H1 (cell line): ENCODE data around the gene TNN. TPM values are rescaled to one million over a fixed set of nuclear protein-coding genes. Genes with fewer than 3 reads are reported as not detected.
A peak's percentile ranks its signal among the peaks of the same experiment; 100 is the strongest.

Experiments used
- CTCF ChIA-PET: fragments of 300-600 bp; sonication (Branson Sonifier 250); formaldehyde crosslinking; loops from one replicate; lab custom pipeline; 2021; ENCODE audit not compliant: partially characterized antibody; lab: Charles Lee
- POLR2A ChIA-PET: fragments of 300-600 bp; sonication (Branson Sonifier 250); formaldehyde crosslinking; loops from one replicate; lab custom pipeline; 2021; ENCODE audit warnings: inconsistent platforms; ENCODE audit not compliant: partially characterized antibody; lab: Charles Lee
- DNase-seq, 2 experiments: peaks; one replicate each; pipeline versions ENCODE4 v3.0.0 to v3.0.0-alpha.2; 2010 to 2022; ENCODE audit warnings: low spot score in 2 of 2, low read depth in 1 of 2, mixed read lengths in 1 of 2
- FAIRE-seq: peaks from 2 replicates; lab custom pipeline; 2011; peaks lifted over from hg19 to GRCh38; lab: Jason Lieb, UNC
- H2AFZ ChIP-seq: 2 replicates; pipeline ENCODE4 v1.8.1; 2012; ENCODE audit warnings: low read length, inconsistent platforms
- H2AK5ac ChIP-seq: 2 replicates; pipeline ENCODE4 v1.6.1; 2013; ENCODE audit warnings: low read depth, low read length
- H2BK120ac ChIP-seq: replicated peaks from 2 replicates; pipeline ENCODE3; 2013; ENCODE audit warnings: low read depth, low read length, inconsistent platforms
- H2BK12ac ChIP-seq: 2 replicates; pipeline ENCODE4 v1.6.1; 2013; ENCODE audit warnings: low read depth, low read length
- H2BK15ac ChIP-seq: 2 replicates; pipeline ENCODE4 v1.6.1; 2013; ENCODE audit warnings: low read length
- H2BK20ac ChIP-seq: 2 replicates; pipeline ENCODE4 v1.6.1; 2013; ENCODE audit warnings: low read length
- H2BK5ac ChIP-seq: 2 replicates; pipeline ENCODE4 v1.6.1; 2013; ENCODE audit warnings: low read depth, low read length
- H3K14ac ChIP-seq: 2 replicates; pipeline ENCODE4 v1.6.1; 2013; ENCODE audit warnings: inconsistent platforms; ENCODE audit not compliant: insufficient read length
- H3K18ac ChIP-seq: 2 replicates; pipeline ENCODE4 v1.6.1; 2013; ENCODE audit warnings: low read length; ENCODE audit errors: extremely low read depth
- H3K23ac ChIP-seq: 2 replicates; pipeline ENCODE4 v1.6.1; 2013; ENCODE audit warnings: inconsistent platforms; ENCODE audit not compliant: insufficient read length
- H3K23me2 ChIP-seq: 2 replicates; pipeline ENCODE4 v1.6.1; 2013; ENCODE audit warnings: low read depth, low read length
- H3K27ac ChIP-seq: 2 replicates; pipeline ENCODE4 v1.6.1; 2011; ENCODE audit warnings: low read depth, low read length, inconsistent platforms
- H3K27me3 ChIP-seq, 4 experiments: replicated peaks in 1 of 4; 1 replicate in 1 of 4; 2 replicates in 3 of 4; pipeline versions ENCODE4 v1.6.1 to v1.8.1; 2011 to 2013; ENCODE audit warnings: low read length in 3 of 4, mild to moderate bottlenecking in 3 of 4, inconsistent platforms in 2 of 4, mixed read lengths in 2 of 4, moderate library complexity in 1 of 4; ENCODE audit not compliant: control insufficient read depth in 3 of 4, insufficient read depth in 3 of 4; ENCODE audit errors: extremely low read depth in 1 of 4
- H3K36me3 ChIP-seq, 4 experiments: 2 replicates each; pipeline versions ENCODE4 v1.6.1 to v1.8.1; 2011 to 2013; ENCODE audit warnings: mild to moderate bottlenecking in 4 of 4, low read length in 3 of 4, moderate library complexity in 2 of 4, control low read depth in 1 of 4, inconsistent platforms in 1 of 4; ENCODE audit not compliant: insufficient read depth in 4 of 4, control insufficient read depth in 2 of 4
- H3K4ac ChIP-seq: replicated peaks from 2 replicates; pipeline ENCODE3; 2013; ENCODE audit warnings: low read length, low read depth, mixed read lengths, inconsistent platforms; ENCODE audit not compliant: insufficient read length
- H3K4me1 ChIP-seq, 4 experiments: replicated peaks in 1 of 4; 1 replicate in 1 of 4; 2 replicates in 3 of 4; pipeline versions ENCODE4 v1.6.1 to v1.8.1; 2011 to 2013; ENCODE audit warnings: low read length in 3 of 4, inconsistent platforms in 2 of 4, mixed read lengths in 1 of 4; ENCODE audit not compliant: insufficient read depth in 4 of 4, control insufficient read depth in 3 of 4
- H3K4me2 ChIP-seq, 2 experiments: 2 replicates each; pipeline versions ENCODE4 v1.6.1 to v1.8.1; 2011 to 2013; ENCODE audit warnings: low read depth in 2 of 2, low read length in 2 of 2, control low read depth in 1 of 2, inconsistent platforms in 1 of 2, mild to moderate bottlenecking in 1 of 2; ENCODE audit not compliant: insufficient read depth in 1 of 2
- H3K4me3 ChIP-seq, 4 experiments: fragments of 200-600, 300-600 bp in 1 of 4; sonication (generic), shearing (Covaris generic), sonication (Bioruptor Twin) in 1 of 4; 2 replicates each; pipeline versions ENCODE4 v1.5.1 to v1.8.1; 2011 to 2016; ENCODE audit warnings: low read length in 4 of 4, low read depth in 3 of 4, control low read depth in 2 of 4, inconsistent platforms in 2 of 4, mild to moderate bottlenecking in 2 of 4, mixed read lengths in 1 of 4, moderate library complexity in 1 of 4; ENCODE audit not compliant: insufficient read depth in 2 of 4; ENCODE audit errors: extremely low read depth in 1 of 4
- H3K56ac ChIP-seq: replicated peaks from 2 replicates; pipeline ENCODE3; 2013; ENCODE audit warnings: low read depth, mild to moderate bottlenecking, mixed read lengths, low read length, inconsistent platforms; ENCODE audit not compliant: insufficient read length
- H3K79me1 ChIP-seq: 2 replicates; pipeline ENCODE4 v1.6.1; 2013; ENCODE audit warnings: low read depth, low read length, control low read depth
- H3K79me2 ChIP-seq, 2 experiments: 2 replicates each; pipeline versions ENCODE4 v1.6.1 to v1.8.1; 2012 to 2013; ENCODE audit warnings: low read length in 2 of 2, mild to moderate bottlenecking in 2 of 2, inconsistent platforms in 1 of 2; ENCODE audit not compliant: insufficient read depth in 2 of 2, control insufficient read depth in 1 of 2
- H3K9ac ChIP-seq, 4 experiments: replicated peaks in 1 of 4; 1 replicate in 1 of 4; 2 replicates in 3 of 4; pipeline versions ENCODE4 v1.6.1 to v1.8.1; 2011 to 2013; ENCODE audit warnings: low read depth in 3 of 4, low read length in 3 of 4, control low read depth in 2 of 4, mild to moderate bottlenecking in 2 of 4, moderate library complexity in 2 of 4, inconsistent platforms in 1 of 4; ENCODE audit errors: extremely low read depth in 1 of 4
- H3K9me3 ChIP-seq, 2 experiments: 2 replicates each; pipeline versions ENCODE4 v1.6.1 to v1.8.1; 2012 to 2013; ENCODE audit warnings: mild to moderate bottlenecking in 2 of 2, moderate library complexity in 2 of 2, control low read depth in 1 of 2, inconsistent platforms in 1 of 2, low read depth in 1 of 2, low read length in 1 of 2, mixed read lengths in 1 of 2; ENCODE audit not compliant: insufficient read depth in 2 of 2
- H4K20me1 ChIP-seq, 2 experiments: replicated peaks in 1 of 2; 2 replicates each; pipeline versions ENCODE3 to v1.8.1; 2011 to 2013; ENCODE audit warnings: inconsistent platforms in 2 of 2, low read length in 2 of 2, mild to moderate bottlenecking in 1 of 2; ENCODE audit not compliant: insufficient read depth in 2 of 2, control insufficient read depth in 1 of 2
- H4K5ac ChIP-seq: 2 replicates; pipeline ENCODE4 v1.6.1; 2013; ENCODE audit warnings: low read length, low read depth, mixed read lengths, inconsistent platforms; ENCODE audit not compliant: insufficient read length
- H4K8ac ChIP-seq: 2 replicates; pipeline ENCODE4 v1.8.0; 2013; ENCODE audit warnings: mild to moderate bottlenecking, moderate library complexity, low read length, inconsistent platforms; ENCODE audit not compliant: insufficient read depth; ENCODE audit errors: extremely low read depth
- H4K91ac ChIP-seq: replicated peaks from 2 replicates; pipeline ENCODE3; 2013; ENCODE audit warnings: low read length, mixed read lengths, inconsistent platforms; ENCODE audit not compliant: insufficient read length
- ASH2L ChIP-seq: fragments of 200-600, 300-600 bp; sonication (generic); IDR thresholded peaks from one replicate; pipeline ENCODE4 v1.7.1; 2017; ENCODE audit warnings: low read length
- ATF2 ChIP-seq: IDR thresholded peaks from 2 replicates; pipeline ENCODE4 v1.6.1; 2012; ENCODE audit warnings: low read length, inconsistent platforms
- CBX8 ChIP-seq: fragments of 300-800, 300-1000 bp; sonication (generic); IDR thresholded peaks from 2 replicates; pipeline ENCODE4 v1.7.1; 2016; ENCODE audit warnings: low read depth, low read length, borderline replicate concordance
- CHD1 ChIP-seq: IDR thresholded peaks from 2 replicates; pipeline ENCODE4 v1.6.1; 2012; ENCODE audit warnings: low read depth, low read length, improper control_type of control experiment
- HDAC2 ChIP-seq, 2 experiments: fragments of 300-600 bp in 1 of 2; sonication (generic) in 1 of 2; IDR thresholded peaks; 2 replicates each; pipeline ENCODE4 v1.6.1; 2011 to 2012; ENCODE audit warnings: low read depth in 2 of 2, low read length in 2 of 2, mild to moderate bottlenecking in 2 of 2, moderate library complexity in 2 of 2, borderline replicate concordance in 1 of 2, inconsistent platforms in 1 of 2
- JUN ChIP-seq: IDR thresholded peaks from 2 replicates; pipeline ENCODE4 v1.6.1; 2011; ENCODE audit warnings: low read depth, mild to moderate bottlenecking, improper control_type of control experiment, low read length
- JUND ChIP-seq: IDR thresholded peaks from 2 replicates; pipeline ENCODE4 v1.6.1; 2011; ENCODE audit warnings: mild to moderate bottlenecking, improper control_type of control experiment, low read length
- KDM1A ChIP-seq: fragments of 200-600, 300-600 bp; sonication (generic); IDR thresholded peaks from 2 replicates; pipeline ENCODE4 v1.7.1; 2016; ENCODE audit warnings: mild to moderate bottlenecking, low read length, borderline replicate concordance
- USF2 ChIP-seq: IDR thresholded peaks from 2 replicates; pipeline ENCODE4 v1.6.1; 2011; ENCODE audit warnings: low read length, improper control_type of control experiment
- WGBS, 2 experiments: shearing (Covaris generic) in 1 of 2; methylation state at CpG; one replicate each; pipeline versions ENCODE4 v1.1.6 to v1.1.7; 2013 to 2015; ENCODE audit warnings: low lambda C conversion rate in 2 of 2, mixed read lengths in 2 of 2, inconsistent platforms in 1 of 2, low coverage in 1 of 2, missing lambda C conversion rate in 1 of 2; ENCODE audit not compliant: insufficient replicate concordance in 2 of 2, insufficient coverage in 1 of 2, insufficient read length in 1 of 2; ENCODE audit errors: extremely low coverage in 1 of 2, missing lambda C conversion rate in 1 of 2; 5-methylcytosine and 5-hydroxymethylcytosine counted together
- polyA plus RNA-seq, 7 experiments: library from polyadenylated mRNA; depleted of rRNA in 3 of 7; stranded (reverse) in 5 of 7; unstranded in 2 of 7; fragments of >200 nt in 5 of 7; fragments of 200-250 nt in 2 of 7; gene quantifications; 1 replicate in 5 of 7; 2 replicates in 1 of 7; 4 replicates in 1 of 7; pipeline versions ENCODE4 v1.2.1 to v1.2.3, GENCODE V29; 2011 to 2013; ENCODE audit warnings: missing spikeins in 2 of 7, mixed read lengths in 2 of 7
- total RNA-seq: library from RNA; stranded (reverse); fragmentation: NEBNext Ultra II Directional; extraction: Animal tissue kit (Norgen Biotek cat#: 25700); gene quantifications from 2 replicates; pipeline ENCODE4 v1.2.1, GENCODE V29; 2021

Gene TNN
- total and polyA plus RNA-seq, 2 of the 8 experiments (the other 6 are each of a cell fraction or from before 2014, with no cell fraction given), result 0.21 to 0.30 TPM

GRCh38 chr1:175077356-175078030, 9.9 kb downstream of the TNN start:
- H2BK5ac ChIP-seq, result no peak overlapping the region
- no peak overlapping the region for H3K4me3 ChIP-seq
- H2AK5ac ChIP-seq, result no peak overlapping the region
- H4K8ac ChIP-seq, result no peak overlapping the region
- no peak overlapping the region for H3K14ac ChIP-seq
- CTCF ChIA-PET, result interaction anchor here (0.5 to 6.5 kb wide), 13 partner anchors 11 to 1805 kb away, joined by 3 to 51 read pairs (median 4); no protein-coding TSS in a partner anchor
- H3K36me3 ChIP-seq, result no peaks in the 10 kb centered on the region
- H3K4ac ChIP-seq, result no peak overlapping the region
- peaks cover 0 to 9% (median 8%) of the 10 kb centered on the region in 4 experiments; a peak in 6 of 7 replicates for H3K4me1 ChIP-seq
- no peak overlapping the region for H3K4me2 ChIP-seq
- H2BK120ac ChIP-seq, result no peak overlapping the region
- no peak overlapping the region for H4K91ac ChIP-seq
- no peaks in the 10 kb centered on the region for H3K23me2 ChIP-seq
- H4K5ac ChIP-seq, result no peak overlapping the region
- FAIRE-seq (no peak), DNase-seq (no peak)
- no peak overlapping the region for H2BK15ac ChIP-seq
- no peaks in the 10 kb centered on the region for H3K27me3 ChIP-seq
- 0 out of 2 replicates have a peak overlapping the region, but pooled peaks have one; percentile 43 for H2BK12ac ChIP-seq
- H3K56ac ChIP-seq, result no peak overlapping the region
- H2BK20ac ChIP-seq, result no peak overlapping the region
- no peaks in the 10 kb centered on the region for H4K20me1 ChIP-seq
- no peak overlapping the region for H3K18ac ChIP-seq
- POLR2A ChIA-PET, result interaction anchor here (0.6 kb wide), 1 partner anchor 72 kb away, joined by 3 read pairs; no protein-coding TSS in a partner anchor
- H2AFZ ChIP-seq, result no peak overlapping the region
- H3K79me1 ChIP-seq, result no peaks in the 10 kb centered on the region
- no peak overlapping the region for H3K9ac ChIP-seq
- no peak overlapping the region for H3K27ac ChIP-seq
- H3K79me2 ChIP-seq, result no peaks in the 10 kb centered on the region
- no peaks in the 10 kb centered on the region for H3K9me3 ChIP-seq
- no peak overlapping the region for H3K23ac ChIP-seq
- WGBS, 2 experiments, result 93% methylated on average over 12 of the region's 12 CpGs; no CpG with 5 or more reads in 1 of the 2 experiments
- TF ChIP-seq JUND, result no peak
- no peak for TF ChIP-seq ASH2L
- TF ChIP-seq JUN, result no peak
- no peak for TF ChIP-seq CBX8
- no peak for TF ChIP-seq HDAC2 (IDR thresholded peaks at IDR 0.05; ENCODE audit: borderline replicate concordance in 1 of 2, low read depth in 2 of 2, low read length in 2 of 2)
- no peak for TF ChIP-seq ATF2
- no peak for TF ChIP-seq USF2
- no peak for TF ChIP-seq CHD1
- TF ChIP-seq KDM1A, result no peak
